A673 (cell line): Measurements from ENCODE around the gene MPZL2. TPM values are rescaled to one million over a fixed set of nuclear protein-coding genes. Genes with fewer than 3 reads are reported as not detected.

Experiments used
- BruUV-seq: library from RNA; stranded (reverse); fragments of 400-500 nt; replicated peaks from 2 replicates; lab custom pipeline; 2021; lab: Mats Ljungman, UMichigan
- CTCF ChIA-PET: fragments of 300-600 bp; sonication (Branson Sonifier 250); formaldehyde crosslinking; loops from one replicate; lab custom pipeline; 2022; ENCODE audit warnings: antibody characterized with exemption; lab: Charles Lee
- POLR2A ChIA-PET: fragments of 300-600 bp; sonication (Branson Sonifier 250); formaldehyde crosslinking; loops from one replicate; lab custom pipeline; 2022; ENCODE audit warnings: antibody characterized with exemption; ENCODE audit not compliant: low non-redundant PET; lab: Charles Lee
- DNase-seq: peaks from one replicate; pipeline ENCODE4 v3.0.0-alpha.2; 2015; ENCODE audit warnings: low spot score
- H3K27ac ChIP-seq: fragments of 200-600 bp; sonication (generic); 2 replicates; pipeline ENCODE4 v1.5.1; 2016; ENCODE audit warnings: mixed run types, low read depth, mild to moderate bottlenecking, mixed read lengths, antibody characterized with exemption, low read length; ENCODE audit not compliant: poor library complexity, severe bottlenecking
- H3K27me3 ChIP-seq: fragments of 200-600 bp; sonication (generic); replicated peaks from 2 replicates; pipeline ENCODE4 v1.6.1; 2017; ENCODE audit warnings: mixed run types, low read depth, mild to moderate bottlenecking, mixed read lengths, antibody characterized with exemption, low read length; ENCODE audit not compliant: insufficient read depth, poor library complexity
- H3K36me3 ChIP-seq: fragments of 200-600 bp; sonication (generic); 2 replicates; pipeline ENCODE4 v1.6.1; 2016; ENCODE audit warnings: mixed run types, mild to moderate bottlenecking, mixed read lengths, antibody characterized with exemption, low read length; ENCODE audit not compliant: insufficient read depth, poor library complexity, severe bottlenecking
- H3K4me1 ChIP-seq: fragments of 200-600 bp; sonication (generic); 2 replicates; pipeline ENCODE4 v1.6.1; 2017; ENCODE audit warnings: mixed run types, mild to moderate bottlenecking, mixed read lengths, antibody characterized with exemption, low read length; ENCODE audit not compliant: insufficient read depth, poor library complexity, severe bottlenecking
- H3K4me3 ChIP-seq: fragments of 200-600 bp; sonication (generic); 2 replicates; pipeline ENCODE4 v1.5.1; 2016; ENCODE audit warnings: low read depth, mixed run types, mild to moderate bottlenecking, mixed read lengths, low read length; ENCODE audit not compliant: poor library complexity, severe bottlenecking
- H3K9me3 ChIP-seq: fragments of 200-600 bp; sonication (generic); 2 replicates; pipeline ENCODE4 v1.6.1; 2016; ENCODE audit warnings: mixed run types, low read depth, mild to moderate bottlenecking, mixed read lengths, antibody characterized with exemption, low read length; ENCODE audit not compliant: poor library complexity, severe bottlenecking
- EZH2 ChIP-seq: fragments of 200-600 bp; sonication (generic); IDR thresholded peaks from 2 replicates; pipeline ENCODE4 v1.6.1; 2017; ENCODE audit warnings: borderline replicate concordance, low read depth, mild to moderate bottlenecking, mixed read lengths, antibody characterized with exemption, low read length; ENCODE audit not compliant: poor library complexity, severe bottlenecking
- intact Hi-C: fragments of 100-400 bp; cut with micrococcal nuclease; formaldehyde crosslinking; loops from one replicate; pipeline ENCODE4 v1.10.0; 2022; ENCODE audit not compliant: unreplicated experiment
- total RNA-seq: library from RNA; stranded (reverse); gene quantifications from 2 replicates; pipeline ENCODE4 v1.2.3, GENCODE V29; 2021
- TF ChIP-seq, protein P1 (sequence below): fragments of 300-800, 200-600 bp; sonication (generic); conservative IDR thresholded peaks from 2 replicates; pipeline ENCODE4 v1.5.1; 2017; ENCODE audit warnings: low read depth, mild to moderate bottlenecking, antibody characterized with exemption, low read length, moderate library complexity, mixed read lengths

Gene MPZL2
- total RNA-seq, 1 experiment from 2014 or later = not detected

DNA sequence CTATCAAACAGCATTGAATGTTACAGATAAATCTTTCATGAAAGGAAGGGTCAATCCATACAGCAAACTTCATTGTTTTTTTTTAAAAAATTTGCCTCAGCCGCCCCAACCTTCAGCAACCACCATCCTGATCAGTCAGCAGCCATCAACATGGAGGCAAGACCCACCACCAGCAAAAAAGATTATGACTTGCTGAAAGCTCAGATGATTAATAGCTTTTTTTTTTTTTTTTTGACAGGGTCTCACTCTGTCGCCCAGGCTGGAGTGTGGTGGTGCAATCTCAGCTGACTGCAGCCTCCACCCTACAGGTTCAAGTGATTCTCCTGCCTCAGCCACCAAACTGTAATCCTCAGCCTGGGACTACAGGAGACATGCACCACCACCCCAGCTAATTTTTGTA, 22.4 kb upstream of the MPZL2 start:
- POLR2A ChIA-PET = no interaction called here
- H3K27me3 ChIP-seq = peaks cover 8% of the 10 kb centered on the region
- no TSS peak for BruUV-seq
- CTCF ChIA-PET = no interaction called here
- no peaks in the 10 kb centered on the region for H3K9me3 ChIP-seq
- H3K27ac ChIP-seq = no peak overlapping the region
- H3K36me3 ChIP-seq = no peaks in the 10 kb centered on the region
- no peak for DNase-seq
- TF ChIP-seq EZH2 = no peak
- TF ChIP-seq, protein P1, sequence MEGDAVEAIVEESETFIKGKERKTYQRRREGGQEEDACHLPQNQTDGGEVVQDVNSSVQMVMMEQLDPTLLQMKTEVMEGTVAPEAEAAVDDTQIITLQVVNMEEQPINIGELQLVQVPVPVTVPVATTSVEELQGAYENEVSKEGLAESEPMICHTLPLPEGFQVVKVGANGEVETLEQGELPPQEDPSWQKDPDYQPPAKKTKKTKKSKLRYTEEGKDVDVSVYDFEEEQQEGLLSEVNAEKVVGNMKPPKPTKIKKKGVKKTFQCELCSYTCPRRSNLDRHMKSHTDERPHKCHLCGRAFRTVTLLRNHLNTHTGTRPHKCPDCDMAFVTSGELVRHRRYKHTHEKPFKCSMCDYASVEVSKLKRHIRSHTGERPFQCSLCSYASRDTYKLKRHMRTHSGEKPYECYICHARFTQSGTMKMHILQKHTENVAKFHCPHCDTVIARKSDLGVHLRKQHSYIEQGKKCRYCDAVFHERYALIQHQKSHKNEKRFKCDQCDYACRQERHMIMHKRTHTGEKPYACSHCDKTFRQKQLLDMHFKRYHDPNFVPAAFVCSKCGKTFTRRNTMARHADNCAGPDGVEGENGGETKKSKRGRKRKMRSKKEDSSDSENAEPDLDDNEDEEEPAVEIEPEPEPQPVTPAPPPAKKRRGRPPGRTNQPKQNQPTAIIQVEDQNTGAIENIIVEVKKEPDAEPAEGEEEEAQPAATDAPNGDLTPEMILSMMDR = no peak
- no peak overlapping the region for H3K4me3 ChIP-seq
- no peaks in the 10 kb centered on the region for H3K4me1 ChIP-seq
- intact Hi-C loops = no loop called here

DNA sequence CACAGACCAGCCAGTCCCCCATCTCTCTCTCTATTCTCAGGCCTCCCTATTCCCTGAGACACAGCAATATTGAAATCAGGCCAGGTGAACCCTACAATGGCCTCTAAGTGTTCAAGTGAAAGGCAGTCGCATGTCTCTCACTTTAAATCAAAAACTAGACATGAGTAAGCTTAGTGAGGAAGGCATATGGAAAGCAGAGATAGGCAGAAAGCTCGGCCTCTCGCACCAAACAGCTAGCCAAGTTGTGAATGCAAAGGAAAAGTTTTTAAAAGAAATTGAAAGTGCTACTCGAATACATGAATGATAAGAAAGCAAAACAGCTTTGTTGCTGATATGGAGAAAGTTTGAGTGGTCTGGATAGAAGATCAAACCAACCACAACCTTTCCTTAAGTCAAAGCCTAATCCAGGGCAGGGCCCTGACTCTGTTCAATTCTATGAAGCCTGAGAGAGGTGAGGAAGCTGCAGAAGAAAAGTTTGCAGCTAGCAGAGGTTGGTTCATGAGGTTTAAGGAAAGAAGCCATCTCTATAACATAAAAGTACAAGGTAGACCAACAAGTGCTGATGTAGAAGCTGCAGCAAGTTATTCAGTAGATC, 19.8 kb upstream of the MPZL2 start:
- no peak for DNase-seq
- intact Hi-C loops = no loop called here
- ChIA-PET POLR2A (interaction anchor here (0.6 kb wide), 1 partner anchor 25 kb away, joined by 3 read pairs; no protein-coding TSS in a partner anchor), CTCF (interaction anchor here (0.6 kb wide), 1 partner anchor 85 kb away, joined by 3 read pairs; no protein-coding TSS in a partner anchor)
- Histone ChIP-seq H3K36me3 (no peaks in the 10 kb centered on the region), H3K27me3 (peaks cover 17% of the 10 kb centered on the region), H3K4me3 (no peak overlapping the region), H3K27ac (no peak overlapping the region), H3K9me3 (no peaks in the 10 kb centered on the region), H3K4me1 (no peaks in the 10 kb centered on the region)
- no TSS peak for BruUV-seq
- TF ChIP-seq EZH2 = no peak
- TF ChIP-seq, protein P1 = no peak

DNA sequence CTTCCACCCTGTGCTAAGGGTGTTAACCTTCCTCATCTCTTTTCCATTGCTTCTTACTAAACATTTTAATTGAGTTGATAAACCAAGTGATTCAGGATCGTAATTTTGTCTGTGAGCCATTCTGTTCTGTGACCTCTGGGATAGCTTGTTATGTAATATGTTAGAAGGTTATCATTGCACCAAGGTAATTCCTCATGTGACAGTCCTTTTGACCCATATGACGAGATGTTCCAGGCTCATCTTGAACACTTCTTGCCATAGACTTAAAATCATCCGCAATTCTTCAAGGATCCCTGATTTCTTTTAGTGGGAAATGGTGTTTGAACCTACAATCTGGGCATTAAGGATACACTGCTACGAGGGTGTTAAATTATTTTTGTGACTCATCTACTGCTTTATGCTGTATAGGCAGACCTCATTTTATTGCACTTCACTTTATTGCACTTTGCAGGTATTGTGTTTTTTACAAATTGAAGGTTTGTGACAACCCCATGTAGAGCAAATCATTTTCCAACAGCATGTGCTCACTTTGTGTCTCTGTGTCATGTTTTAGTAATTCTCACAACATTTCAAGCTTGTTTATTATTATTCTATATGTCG, 19.0 kb upstream of the MPZL2 start:
- intact Hi-C loops = no loop called here
- TF ChIP-seq, protein P1 = no peak
- TF ChIP-seq EZH2 = no peak
- peaks cover 21% of the 10 kb centered on the region for H3K27me3 ChIP-seq
- no peaks in the 10 kb centered on the region for H3K4me1 ChIP-seq
- no peak overlapping the region for H3K27ac ChIP-seq
- BruUV-seq = no TSS peak
- ChIA-PET POLR2A (no interaction called here), CTCF (no interaction called here)
- H3K9me3 ChIP-seq = no peaks in the 10 kb centered on the region
- no peaks in the 10 kb centered on the region for H3K36me3 ChIP-seq
- DNase-seq = no peak
- no peak overlapping the region for H3K4me3 ChIP-seq
